C4-2B (cell line): ENCODE results near the gene TAF3.
"Not testable (repeated sequence)": the region's sequence is repeated elsewhere in the genome, so short reads cannot be mapped to it uniquely, and the experiment has no call there.

Experiments
- H3K27ac ChIP-seq: fragments of 450-650 bp; 2 replicates; pipeline ENCODE4 v1.5.1; 2017
- CTCF ChIP-seq: fragments of 450-650 bp; conservative IDR thresholded peaks from 2 replicates; pipeline ENCODE4 v1.5.1; 2017; ENCODE audit warnings: mild to moderate bottlenecking
- ZFX ChIP-seq: fragments of 450-650 bp; IDR thresholded peaks from 2 replicates; pipeline ENCODE4 v1.6.1; 2017

Gene TAF3

GRCh38 chr10:8014649-8015048, 196.3 kb downstream of the TAF3 start:
- TF ChIP-seq ZFX (no peak), CTCF (no peak)
- H3K27ac ChIP-seq = no peak overlapping the region

- no peak for TF ChIP-seq ZFX
- no peak for TF ChIP-seq CTCF
- no peak overlapping the region for H3K27ac ChIP-seq
Observed at GRCh38 chr10:8017277-8017676, 199.0 kb downstream of the TAF3 start.

GRCh38 chr10:8023321-8023720, 205.0 kb downstream of the TAF3 start:
- H3K27ac ChIP-seq = no peak overlapping the region
- TF ChIP-seq CTCF (no peak), ZFX (no peak)

- TF ChIP-seq CTCF = no peak
- TF ChIP-seq ZFX = no peak
Observed at GRCh38 chr10:8023851-8024250, 205.5 kb downstream of the TAF3 start.

GRCh38 chr10:8026349-8027259, 208.3 kb downstream of the TAF3 start:
- no peak overlapping the region for H3K27ac ChIP-seq
- TF ChIP-seq CTCF (no peak), ZFX (no peak)

More at GRCh38 chr10:8023851-8024250, 205.5 kb downstream of the TAF3 start:
- no peak overlapping the region for H3K27ac ChIP-seq

- not testable (repeated sequence) for H3K27ac ChIP-seq
Observed at GRCh38 chr10:8031211-8031610, 212.9 kb downstream of the TAF3 start.

GRCh38 chr10:8032558-8032957, 214.3 kb downstream of the TAF3 start:
- no peak overlapping the region for H3K27ac ChIP-seq
- no peak for TF ChIP-seq ZFX
- no peak for TF ChIP-seq CTCF
